Measurements from ENCODE around the gene HOXA3.

DNA sequence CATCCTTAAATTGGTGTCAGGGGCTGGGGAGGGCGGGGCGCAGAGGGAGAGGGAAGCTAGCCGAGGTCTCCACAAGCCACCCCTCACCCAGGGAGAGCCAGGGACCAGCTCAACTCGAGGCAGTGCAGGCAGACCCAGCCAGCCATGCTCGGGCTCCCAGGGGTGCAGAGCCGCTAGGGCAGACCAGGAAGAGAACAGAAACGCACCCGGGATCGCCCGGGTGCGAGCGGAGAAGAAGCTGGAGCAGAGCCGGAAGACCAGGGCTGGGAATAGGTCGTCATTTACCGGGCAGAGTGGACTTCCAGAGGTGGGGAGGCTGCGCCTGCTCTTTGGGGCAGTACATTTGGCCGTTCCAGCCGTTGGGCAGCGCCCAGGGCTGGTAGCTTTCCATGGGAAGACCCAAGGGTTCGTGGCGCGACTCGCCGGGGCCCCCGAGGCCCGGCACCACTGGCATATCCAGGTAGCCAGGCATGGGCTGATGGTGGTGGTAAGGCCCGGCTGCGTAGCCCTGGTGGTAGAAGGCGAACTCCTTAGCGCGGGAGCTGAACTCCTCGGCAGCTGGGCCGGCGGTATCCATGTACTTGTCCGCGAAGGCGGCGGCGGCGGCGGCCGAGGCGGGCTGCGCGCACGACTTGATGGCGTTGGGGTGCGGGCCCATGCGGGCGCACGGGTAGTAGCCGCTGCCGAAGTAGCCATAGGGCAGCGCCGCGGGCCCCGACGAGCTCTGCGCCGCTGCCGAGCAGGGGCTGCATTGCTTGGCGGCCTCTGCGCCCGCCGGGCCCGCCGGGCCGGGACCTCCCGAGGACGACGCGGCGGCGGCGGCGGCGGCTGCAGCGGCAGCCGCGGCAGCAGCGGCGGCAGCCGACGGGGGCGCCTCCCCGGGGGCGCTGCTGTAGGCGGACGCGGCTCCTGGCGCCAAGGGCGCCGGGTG, 46.8 kb upstream of the HOXA3 start:
- TF ChIP-seq, protein P1, sequence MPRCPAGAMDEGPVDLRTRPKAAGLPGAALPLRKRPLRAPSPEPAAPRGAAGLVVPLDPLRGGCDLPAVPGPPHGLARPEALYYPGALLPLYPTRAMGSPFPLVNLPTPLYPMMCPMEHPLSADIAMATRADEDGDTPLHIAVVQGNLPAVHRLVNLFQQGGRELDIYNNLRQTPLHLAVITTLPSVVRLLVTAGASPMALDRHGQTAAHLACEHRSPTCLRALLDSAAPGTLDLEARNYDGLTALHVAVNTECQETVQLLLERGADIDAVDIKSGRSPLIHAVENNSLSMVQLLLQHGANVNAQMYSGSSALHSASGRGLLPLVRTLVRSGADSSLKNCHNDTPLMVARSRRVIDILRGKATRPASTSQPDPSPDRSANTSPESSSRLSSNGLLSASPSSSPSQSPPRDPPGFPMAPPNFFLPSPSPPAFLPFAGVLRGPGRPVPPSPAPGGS (IDR thresholded peaks at IDR 0.05; ENCODE audit: borderline replicate concordance, insufficient read depth, low read depth, low read length, poor library complexity, severe bottlenecking) = no peak
- TF ChIP-seq, protein P2, sequence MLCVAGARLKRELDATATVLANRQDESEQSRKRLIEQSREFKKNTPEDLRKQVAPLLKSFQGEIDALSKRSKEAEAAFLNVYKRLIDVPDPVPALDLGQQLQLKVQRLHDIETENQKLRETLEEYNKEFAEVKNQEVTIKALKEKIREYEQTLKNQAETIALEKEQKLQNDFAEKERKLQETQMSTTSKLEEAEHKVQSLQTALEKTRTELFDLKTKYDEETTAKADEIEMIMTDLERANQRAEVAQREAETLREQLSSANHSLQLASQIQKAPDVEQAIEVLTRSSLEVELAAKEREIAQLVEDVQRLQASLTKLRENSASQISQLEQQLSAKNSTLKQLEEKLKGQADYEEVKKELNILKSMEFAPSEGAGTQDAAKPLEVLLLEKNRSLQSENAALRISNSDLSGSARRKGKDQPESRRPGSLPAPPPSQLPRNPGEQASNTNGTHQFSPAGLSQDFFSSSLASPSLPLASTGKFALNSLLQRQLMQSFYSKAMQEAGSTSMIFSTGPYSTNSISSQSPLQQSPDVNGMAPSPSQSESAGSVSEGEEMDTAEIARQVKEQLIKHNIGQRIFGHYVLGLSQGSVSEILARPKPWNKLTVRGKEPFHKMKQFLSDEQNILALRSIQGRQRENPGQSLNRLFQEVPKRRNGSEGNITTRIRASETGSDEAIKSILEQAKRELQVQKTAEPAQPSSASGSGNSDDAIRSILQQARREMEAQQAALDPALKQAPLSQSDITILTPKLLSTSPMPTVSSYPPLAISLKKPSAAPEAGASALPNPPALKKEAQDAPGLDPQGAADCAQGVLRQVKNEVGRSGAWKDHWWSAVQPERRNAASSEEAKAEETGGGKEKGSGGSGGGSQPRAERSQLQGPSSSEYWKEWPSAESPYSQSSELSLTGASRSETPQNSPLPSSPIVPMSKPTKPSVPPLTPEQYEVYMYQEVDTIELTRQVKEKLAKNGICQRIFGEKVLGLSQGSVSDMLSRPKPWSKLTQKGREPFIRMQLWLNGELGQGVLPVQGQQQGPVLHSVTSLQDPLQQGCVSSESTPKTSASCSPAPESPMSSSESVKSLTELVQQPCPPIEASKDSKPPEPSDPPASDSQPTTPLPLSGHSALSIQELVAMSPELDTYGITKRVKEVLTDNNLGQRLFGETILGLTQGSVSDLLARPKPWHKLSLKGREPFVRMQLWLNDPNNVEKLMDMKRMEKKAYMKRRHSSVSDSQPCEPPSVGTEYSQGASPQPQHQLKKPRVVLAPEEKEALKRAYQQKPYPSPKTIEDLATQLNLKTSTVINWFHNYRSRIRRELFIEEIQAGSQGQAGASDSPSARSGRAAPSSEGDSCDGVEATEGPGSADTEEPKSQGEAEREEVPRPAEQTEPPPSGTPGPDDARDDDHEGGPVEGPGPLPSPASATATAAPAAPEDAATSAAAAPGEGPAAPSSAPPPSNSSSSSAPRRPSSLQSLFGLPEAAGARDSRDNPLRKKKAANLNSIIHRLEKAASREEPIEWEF (IDR thresholded peaks at IDR 0.05; ENCODE audit: insufficient replicate concordance, low read depth, low read length) = no peak
- TF ChIP-seq POLR2AphosphoS5 (IDR thresholded peaks at IDR 0.05; ENCODE audit: low read length) (no peak), EZH2 (IDR thresholded peaks at IDR 0.05; ENCODE audit: borderline replicate concordance, control insufficient read depth, low read depth, low read length) (no peak), MEF2A (IDR thresholded peaks at IDR 0.05; ENCODE audit: insufficient read depth, low read depth, low read length) (no peak), RB1 (IDR thresholded peaks at IDR 0.05; ENCODE audit: borderline replicate concordance) (no peak), EP300 (IDR thresholded peaks at IDR 0.05; ENCODE audit: borderline replicate concordance in 1 of 2, control insufficient read depth in 1 of 2, low read depth in 2 of 2, low read length in 2 of 2) (no peak), TCF3 (IDR thresholded peaks at IDR 0.05; ENCODE audit: borderline replicate concordance, insufficient read depth, low read depth, low read length) (no peak), NFIC (IDR thresholded peaks at IDR 0.05; ENCODE audit: low read depth, low read length) (no peak)
- TF ChIP-seq, protein P3, sequence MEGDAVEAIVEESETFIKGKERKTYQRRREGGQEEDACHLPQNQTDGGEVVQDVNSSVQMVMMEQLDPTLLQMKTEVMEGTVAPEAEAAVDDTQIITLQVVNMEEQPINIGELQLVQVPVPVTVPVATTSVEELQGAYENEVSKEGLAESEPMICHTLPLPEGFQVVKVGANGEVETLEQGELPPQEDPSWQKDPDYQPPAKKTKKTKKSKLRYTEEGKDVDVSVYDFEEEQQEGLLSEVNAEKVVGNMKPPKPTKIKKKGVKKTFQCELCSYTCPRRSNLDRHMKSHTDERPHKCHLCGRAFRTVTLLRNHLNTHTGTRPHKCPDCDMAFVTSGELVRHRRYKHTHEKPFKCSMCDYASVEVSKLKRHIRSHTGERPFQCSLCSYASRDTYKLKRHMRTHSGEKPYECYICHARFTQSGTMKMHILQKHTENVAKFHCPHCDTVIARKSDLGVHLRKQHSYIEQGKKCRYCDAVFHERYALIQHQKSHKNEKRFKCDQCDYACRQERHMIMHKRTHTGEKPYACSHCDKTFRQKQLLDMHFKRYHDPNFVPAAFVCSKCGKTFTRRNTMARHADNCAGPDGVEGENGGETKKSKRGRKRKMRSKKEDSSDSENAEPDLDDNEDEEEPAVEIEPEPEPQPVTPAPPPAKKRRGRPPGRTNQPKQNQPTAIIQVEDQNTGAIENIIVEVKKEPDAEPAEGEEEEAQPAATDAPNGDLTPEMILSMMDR (IDR thresholded peaks at IDR 0.05 in 2 of 3, conservative IDR thresholded peaks at IDR 0.05 in 1 of 3; ENCODE audit: control insufficient read depth in 2 of 3, extremely low read depth in 1 of 3, insufficient read depth in 1 of 3, low read depth in 3 of 3, low read length in 3 of 3) = no peak
- TF ChIP-seq, protein P4, sequence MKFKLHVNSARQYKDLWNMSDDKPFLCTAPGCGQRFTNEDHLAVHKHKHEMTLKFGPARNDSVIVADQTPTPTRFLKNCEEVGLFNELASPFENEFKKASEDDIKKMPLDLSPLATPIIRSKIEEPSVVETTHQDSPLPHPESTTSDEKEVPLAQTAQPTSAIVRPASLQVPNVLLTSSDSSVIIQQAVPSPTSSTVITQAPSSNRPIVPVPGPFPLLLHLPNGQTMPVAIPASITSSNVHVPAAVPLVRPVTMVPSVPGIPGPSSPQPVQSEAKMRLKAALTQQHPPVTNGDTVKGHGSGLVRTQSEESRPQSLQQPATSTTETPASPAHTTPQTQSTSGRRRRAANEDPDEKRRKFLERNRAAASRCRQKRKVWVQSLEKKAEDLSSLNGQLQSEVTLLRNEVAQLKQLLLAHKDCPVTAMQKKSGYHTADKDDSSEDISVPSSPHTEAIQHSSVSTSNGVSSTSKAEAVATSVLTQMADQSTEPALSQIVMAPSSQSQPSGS (IDR thresholded peaks at IDR 0.05; ENCODE audit: low read length) = no peak

All from GM12878 (cell line).